ENCODE data around the gene PDHB. TPM values are rescaled to one million over a fixed set of nuclear protein-coding genes. Genes with fewer than 3 reads are reported as not detected.

The PDHB gene
- total RNA-seq, 1 donor from 2014 or later = 55.2 TPM

- DNase-seq (ENCODE audit: low spot score) = no peak
Observed at GRCh38 chr3:58404396-58404795, 29.2 kb downstream of the PDHB start.

DNA sequence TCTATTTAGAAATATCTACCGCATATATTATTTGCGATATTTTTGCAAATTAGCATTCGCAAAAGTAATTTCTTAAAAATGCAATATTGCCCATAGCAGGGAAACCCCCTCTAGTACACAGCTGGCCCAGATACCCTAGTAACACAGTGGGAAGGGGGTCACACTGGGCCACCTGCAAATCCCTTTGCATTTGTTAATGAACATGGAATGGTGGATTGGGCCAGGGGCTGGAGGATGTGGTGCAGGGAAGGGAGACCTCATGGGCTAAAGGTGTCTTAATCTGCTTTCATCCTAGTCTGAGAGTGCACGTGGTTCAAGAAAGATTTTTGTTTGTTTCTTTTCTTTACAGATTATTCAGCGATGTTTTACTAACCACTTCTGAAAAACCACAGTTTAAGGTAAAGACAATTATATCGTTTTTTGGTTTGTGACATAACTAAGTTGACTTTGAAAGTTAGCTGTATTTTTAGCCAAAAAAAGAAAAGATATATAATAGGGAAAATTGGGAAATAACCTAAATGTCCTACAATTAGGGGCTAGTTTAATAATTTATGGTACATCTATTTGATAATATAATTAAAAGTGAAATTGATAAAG lies 30.0 kb downstream of the PDHB start:
- DNase-seq (ENCODE audit: low spot score) = no peak

DNA sequence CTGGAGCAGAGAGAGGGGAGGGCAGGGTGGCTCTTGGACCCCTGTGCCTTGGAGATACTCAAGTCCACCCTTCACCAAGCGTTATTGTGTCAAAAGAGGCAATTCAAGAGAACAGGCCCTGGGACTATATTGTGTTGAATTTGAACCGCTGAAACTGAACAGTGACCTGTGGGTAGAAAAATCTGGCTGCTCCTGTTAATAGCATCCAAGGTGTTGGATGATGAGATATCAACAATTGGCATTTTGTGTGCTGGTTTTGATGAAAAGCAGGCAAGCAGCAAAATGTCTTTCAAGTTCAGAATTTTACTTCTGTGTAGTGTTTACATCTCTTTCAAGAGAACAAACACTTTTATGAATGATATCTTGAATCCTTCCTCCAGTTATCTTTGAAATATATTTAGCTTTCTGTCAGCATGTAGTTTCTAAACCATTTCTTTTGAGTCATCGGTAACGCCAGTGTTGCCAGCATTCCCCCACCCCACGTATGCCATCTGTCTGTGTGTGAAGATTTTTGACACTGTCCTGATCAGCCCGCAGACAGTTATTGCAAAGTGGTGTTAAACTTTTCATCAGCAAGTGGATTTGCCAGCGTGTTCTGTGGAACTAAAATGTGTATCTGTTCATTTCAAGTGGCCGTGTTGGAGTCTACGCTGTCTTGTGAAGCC lies 34.8 kb downstream of the PDHB start:
- DNase-seq (ENCODE audit: low spot score) = no peak

DNA sequence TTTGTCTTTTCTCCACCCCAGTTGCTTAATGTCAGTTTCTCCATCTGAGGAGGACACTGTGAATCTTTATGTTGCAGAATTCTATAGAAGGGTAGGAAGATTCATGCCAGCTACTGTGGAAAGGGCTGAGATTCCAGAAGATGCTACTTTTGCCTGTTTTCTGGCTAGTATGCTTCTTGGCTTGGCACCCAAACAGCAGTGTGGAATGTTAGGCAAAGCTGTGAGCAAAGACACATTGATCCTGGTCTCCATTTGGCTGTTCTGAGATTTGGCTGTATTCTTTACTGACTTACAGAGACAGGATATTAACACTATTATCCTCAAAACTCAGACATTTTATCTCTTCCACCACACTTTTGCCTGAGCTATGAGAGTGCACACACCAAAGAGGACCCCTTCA lies 39.3 kb downstream of the PDHB start:
- DNase-seq (ENCODE audit: low spot score) = no peak

- no peak for DNase-seq (ENCODE audit: low spot score)
Observed at GRCh38 chr3:58392181-58392580, 41.5 kb downstream of the PDHB start.

- no peak for DNase-seq (ENCODE audit: low spot score)
Observed at GRCh38 chr3:58391156-58391865, 42.3 kb downstream of the PDHB start.

GRCh38 chr3:58388550-58389091 lies 45.0 kb downstream of the PDHB start:
- DNase-seq (ENCODE audit: low spot score) = no peak

DNA sequence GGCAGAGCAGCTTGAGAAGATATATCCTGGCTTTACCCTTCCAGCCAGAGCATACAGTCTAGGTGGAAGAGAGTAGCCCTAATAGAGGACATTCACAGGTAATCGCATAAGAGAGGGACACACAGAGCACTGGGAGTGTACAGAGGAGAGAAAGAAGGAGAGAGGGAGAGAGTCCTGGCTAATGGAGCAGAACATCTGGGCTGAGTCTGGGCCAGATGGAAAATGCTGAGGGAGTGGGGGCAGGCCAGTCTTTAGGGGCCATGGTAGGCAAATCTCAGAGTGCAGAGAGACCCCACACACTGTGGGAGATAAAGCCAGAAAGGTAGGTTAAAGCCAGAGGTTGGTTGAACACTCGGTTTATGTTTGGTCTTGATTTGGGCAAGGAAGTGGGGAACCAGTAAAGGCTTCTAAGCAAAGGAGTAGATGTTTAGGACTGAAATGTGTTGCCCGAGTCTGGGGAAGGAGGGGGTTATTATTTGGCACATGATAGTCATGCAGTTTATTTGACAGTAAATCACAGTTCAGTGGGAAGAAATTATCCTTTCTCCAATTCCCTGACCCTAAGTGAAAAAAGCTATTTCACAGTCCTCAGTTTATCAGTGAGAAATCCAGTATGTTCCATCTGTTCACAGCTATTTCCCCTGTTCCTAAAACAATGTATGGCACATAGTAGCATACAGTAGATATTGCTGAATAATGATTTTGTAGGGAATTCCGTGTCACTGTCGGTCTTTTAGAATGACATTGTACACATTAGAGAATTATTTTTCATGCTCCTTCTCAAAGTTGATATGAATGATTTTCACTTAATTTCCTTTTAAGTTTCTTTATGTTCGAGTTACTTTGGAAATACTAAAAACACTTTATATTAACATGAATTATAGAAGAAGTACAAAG lies 45.7 kb downstream of the PDHB start:
- no peak for DNase-seq (ENCODE audit: low spot score)

DNA sequence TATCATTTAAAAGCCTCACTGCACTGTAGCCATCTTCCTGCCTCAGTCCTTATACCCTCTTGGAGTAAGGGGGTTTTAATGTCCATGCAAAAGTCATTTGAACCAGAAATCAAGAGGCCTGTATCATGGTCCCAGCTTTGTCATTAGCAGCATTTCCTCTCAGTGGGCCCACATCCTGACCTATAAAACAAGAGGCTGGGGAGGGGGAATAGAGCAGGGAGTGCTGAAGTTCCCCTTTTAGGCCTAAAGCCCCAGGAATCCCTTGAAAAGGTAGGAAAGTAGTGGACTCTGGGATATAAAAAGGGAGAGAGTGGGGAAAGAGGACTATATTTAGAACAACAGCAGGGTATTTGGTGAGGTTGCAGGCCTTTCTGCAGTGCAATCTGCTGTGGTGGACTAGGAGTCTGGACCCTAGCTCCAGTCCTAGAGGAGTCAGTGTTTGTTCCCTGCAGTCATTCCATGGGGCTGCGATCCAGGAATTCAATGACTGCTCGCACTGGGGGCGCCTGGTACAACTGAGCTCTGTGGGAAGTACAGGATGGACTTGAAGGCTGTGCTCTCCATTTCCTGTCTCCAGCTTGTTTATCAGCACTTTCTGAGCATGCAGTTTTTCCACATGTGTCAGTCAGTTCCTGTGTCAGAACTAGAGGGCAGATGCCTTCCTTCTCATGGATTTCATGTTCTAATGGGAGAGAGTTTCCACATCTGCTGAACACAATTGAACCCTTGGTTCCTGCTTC lies 46.8 kb downstream of the PDHB start:
- DNase-seq (ENCODE audit: low spot score) = no peak

- no peak for DNase-seq (ENCODE audit: low spot score)
Observed at GRCh38 chr3:58384381-58385090, 49.1 kb downstream of the PDHB start.

GRCh38 chr3:58383904-58384303 lies 49.7 kb downstream of the PDHB start:
- no peak for DNase-seq (ENCODE audit: low spot score)

- DNase-seq (ENCODE audit: low spot score) = no peak
Observed at GRCh38 chr3:58383476-58383875, 50.2 kb downstream of the PDHB start.

DNA sequence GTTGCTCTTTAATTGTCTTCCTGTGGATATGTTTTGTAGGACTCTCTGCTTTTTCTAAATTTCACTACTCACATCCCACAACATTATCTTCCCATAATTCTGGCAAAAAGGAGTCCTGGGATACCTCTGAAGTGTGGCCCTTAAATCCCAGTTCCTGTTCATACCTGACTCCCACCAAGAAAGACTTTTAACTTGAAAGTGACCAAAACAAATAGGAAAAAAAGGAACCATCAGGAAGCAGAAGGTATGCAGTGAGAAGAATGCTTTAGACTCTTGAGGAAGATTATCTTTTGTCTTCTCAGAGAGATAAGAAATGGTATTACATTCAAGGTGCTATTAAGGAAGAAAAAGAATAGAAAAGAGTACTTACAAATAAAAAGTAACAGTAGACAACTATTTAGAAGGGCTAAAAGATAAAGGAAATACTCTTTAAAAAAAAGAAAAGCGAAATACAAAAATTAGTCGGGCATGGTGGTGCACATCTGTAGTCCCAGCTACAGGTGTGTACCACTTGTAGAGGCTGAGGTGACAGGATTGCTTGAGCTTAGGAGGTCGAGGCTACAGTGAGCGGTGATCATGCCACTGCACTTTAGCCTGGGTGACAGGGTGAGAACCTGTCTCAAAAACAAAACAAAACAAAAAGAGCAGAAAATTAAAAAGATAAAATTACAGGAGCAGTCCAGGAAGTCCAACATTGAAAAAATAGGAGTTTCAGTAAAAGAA lies 54.1 kb downstream of the PDHB start:
- no peak for DNase-seq (ENCODE audit: low spot score)

- DNase-seq (ENCODE audit: low spot score) = no peak
Observed at GRCh38 chr3:58377750-58378149, 55.9 kb downstream of the PDHB start.

Other genes with a start within 250 kb of the PDHB start
- 5.1 TPM for gene DNASE1L3, start 222.9 kb downstream of the PDHB start, total RNA-seq
- 22.3 TPM for gene ABHD6, start 196.0 kb downstream of the PDHB start, total RNA-seq
- gene RPP14, start 127.6 kb downstream of the PDHB start, total RNA-seq = 16.1 TPM
- gene HTD2, start 127.3 kb downstream of the PDHB start, total RNA-seq = 7.6 TPM
- gene PXK, start 100.9 kb downstream of the PDHB start, total RNA-seq = 32.2 TPM
- gene KCTD6, start 58.3 kb upstream of the PDHB start, total RNA-seq = 8.0 TPM
- 18.8 TPM for gene ACOX2, start 103.4 kb upstream of the PDHB start, total RNA-seq
- gene FAM107A, start 143.6 kb upstream of the PDHB start, total RNA-seq = 39.2 TPM
- gene FAM3D, start 232.9 kb upstream of the PDHB start, total RNA-seq = 0.51 TPM